Smooth muscle cell (in vitro differentiated cells): ENCODE data around the gene GARIN5A. TPM values are rescaled to one million over a fixed set of nuclear protein-coding genes. Genes with fewer than 3 reads are reported as not detected.
"Not testable (repeated sequence)": the region's sequence is repeated elsewhere in the genome, so short reads cannot be mapped to it uniquely, and the experiment has no call there.

Experiments
- DNase-seq: peaks from one replicate; lab custom pipeline; 2025; ENCODE audit not compliant: unreplicated experiment; lab: John Stamatoyannopoulos, UW
- H2AFZ ChIP-seq: fragments of 200-600 bp; sonication (generic); 2 replicates; pipeline ENCODE4 v1.6.0; 2016; ENCODE audit warnings: antibody characterized with exemption, low read depth, mild to moderate bottlenecking
- H3F3A ChIP-seq: fragments of 200-600 bp; sonication (generic); 2 replicates; pipeline ENCODE4 v1.6.0; 2017; ENCODE audit warnings: antibody characterized with exemption, low read depth
- H3K27ac ChIP-seq: fragments of 200-600 bp; sonication (generic); 2 replicates; pipeline ENCODE4 v1.5.1; 2016; ENCODE audit warnings: low read depth, mild to moderate bottlenecking
- H3K27me3 ChIP-seq: fragments of 200-600 bp; sonication (generic); 2 replicates; pipeline ENCODE4 v1.6.1; 2016; ENCODE audit warnings: low read depth, mild to moderate bottlenecking
- H3K36me3 ChIP-seq: fragments of 200-600 bp; sonication (generic); 2 replicates; pipeline ENCODE4 v1.5.1; 2016; ENCODE audit warnings: low read depth
- H3K4me1 ChIP-seq: fragments of 200-600 bp; sonication (generic); 2 replicates; pipeline ENCODE4 v1.5.1; 2016; ENCODE audit warnings: low read depth
- H3K4me2 ChIP-seq: fragments of 200-600 bp; sonication (generic); 2 replicates; pipeline ENCODE4 v1.6.0; 2016; ENCODE audit warnings: mild to moderate bottlenecking
- H3K4me3 ChIP-seq: fragments of 200-600 bp; sonication (generic); 2 replicates; pipeline ENCODE4 v1.5.1; 2016; ENCODE audit warnings: mild to moderate bottlenecking
- H3K79me2 ChIP-seq: fragments of 200-600 bp; sonication (generic); 2 replicates; pipeline ENCODE4 v1.6.0; 2016; ENCODE audit warnings: low read depth, mild to moderate bottlenecking
- H3K9ac ChIP-seq: fragments of 200-600 bp; sonication (generic); 2 replicates; pipeline ENCODE4 v1.6.0; 2016; ENCODE audit warnings: low read depth
- H3K9me3 ChIP-seq: fragments of 200-600 bp; sonication (generic); replicated peaks from 2 replicates; pipeline ENCODE4 v1.5.1; 2016; ENCODE audit warnings: low read depth
- H4K20me1 ChIP-seq: fragments of 200-600 bp; sonication (generic); 2 replicates; pipeline ENCODE4 v1.6.0; 2016; ENCODE audit warnings: low read depth
- WGBS: methylation state at CpG from one replicate; pipeline ENCODE4 v1.1.7; 2016; ENCODE audit warnings: low lambda C conversion rate; 5-methylcytosine and 5-hydroxymethylcytosine counted together
- polyA plus RNA-seq: library from polyadenylated mRNA; unstranded; fragments of >200 nt; fragmentation: Nextera tagmentation; extraction: Ambion mirVana; gene quantifications from 2 replicates; pipeline ENCODE4 v1.2.1, GENCODE V29; 2016
- total RNA-seq: library from RNA; depleted of rRNA; stranded (reverse); fragments of >200 nt; gene quantifications from 2 replicates; pipeline ENCODE4 v1.2.3, GENCODE V29; 2014
- TF ChIP-seq, protein P1 (sequence below): fragments of 200-600 bp; sonication (generic); IDR thresholded peaks from 2 replicates; pipeline ENCODE4 v1.5.1; 2017; ENCODE audit warnings: borderline replicate concordance, mild to moderate bottlenecking, antibody characterized with exemption; ENCODE audit not compliant: insufficient read depth, poor library complexity, severe bottlenecking

Gene GARIN5A
- total and polyA plus RNA-seq, 2 experiments from 2014 or later, result 1.7 to 2.1 TPM

DNA sequence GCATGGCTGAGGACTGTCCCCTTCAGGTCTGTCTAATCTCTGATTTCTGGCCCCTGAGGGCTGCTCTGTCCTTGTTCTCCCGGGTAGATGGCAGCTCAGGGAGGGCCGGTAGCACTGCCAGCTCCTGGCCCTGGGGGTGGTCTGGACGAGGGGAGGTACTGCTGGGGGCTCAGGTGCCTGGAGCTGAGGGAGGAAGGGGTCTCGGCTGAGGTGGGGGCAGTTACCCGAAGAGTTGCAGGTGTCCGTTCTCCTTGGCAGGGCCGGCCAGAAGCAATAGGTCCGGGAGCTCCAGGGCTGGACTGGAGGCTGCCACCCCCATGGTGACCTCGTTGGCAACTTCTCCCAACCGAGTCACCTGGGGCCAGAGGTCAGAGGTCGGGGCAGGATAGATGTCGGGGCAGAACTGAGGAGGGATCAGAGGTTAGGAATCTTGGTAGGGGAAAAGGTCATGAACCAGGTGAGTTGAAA is 1.5 kb downstream of the GARIN5A start:
- Histone ChIP-seq H3K4me2 (no peak overlapping the region), H3K27ac (no peak overlapping the region), H3K4me1 (peaks cover 7% of the 10 kb centered on the region), H4K20me1 (peaks cover 24% of the 10 kb centered on the region), H3K79me2 (peaks cover 16% of the 10 kb centered on the region), H2AFZ (no peak overlapping the region), H3K9ac (no peak overlapping the region), H3K36me3 (no peaks in the 10 kb centered on the region), H3K4me3 (no peak overlapping the region), H3F3A (peaks cover 6% of the 10 kb centered on the region), H3K9me3 (no peaks in the 10 kb centered on the region), H3K27me3 (no peaks in the 10 kb centered on the region)
- no peak for DNase-seq
- TF ChIP-seq, protein P1, sequence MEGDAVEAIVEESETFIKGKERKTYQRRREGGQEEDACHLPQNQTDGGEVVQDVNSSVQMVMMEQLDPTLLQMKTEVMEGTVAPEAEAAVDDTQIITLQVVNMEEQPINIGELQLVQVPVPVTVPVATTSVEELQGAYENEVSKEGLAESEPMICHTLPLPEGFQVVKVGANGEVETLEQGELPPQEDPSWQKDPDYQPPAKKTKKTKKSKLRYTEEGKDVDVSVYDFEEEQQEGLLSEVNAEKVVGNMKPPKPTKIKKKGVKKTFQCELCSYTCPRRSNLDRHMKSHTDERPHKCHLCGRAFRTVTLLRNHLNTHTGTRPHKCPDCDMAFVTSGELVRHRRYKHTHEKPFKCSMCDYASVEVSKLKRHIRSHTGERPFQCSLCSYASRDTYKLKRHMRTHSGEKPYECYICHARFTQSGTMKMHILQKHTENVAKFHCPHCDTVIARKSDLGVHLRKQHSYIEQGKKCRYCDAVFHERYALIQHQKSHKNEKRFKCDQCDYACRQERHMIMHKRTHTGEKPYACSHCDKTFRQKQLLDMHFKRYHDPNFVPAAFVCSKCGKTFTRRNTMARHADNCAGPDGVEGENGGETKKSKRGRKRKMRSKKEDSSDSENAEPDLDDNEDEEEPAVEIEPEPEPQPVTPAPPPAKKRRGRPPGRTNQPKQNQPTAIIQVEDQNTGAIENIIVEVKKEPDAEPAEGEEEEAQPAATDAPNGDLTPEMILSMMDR, result no peak
- WGBS, result 88% methylated on average over 12 of the region's 12 CpGs

DNA sequence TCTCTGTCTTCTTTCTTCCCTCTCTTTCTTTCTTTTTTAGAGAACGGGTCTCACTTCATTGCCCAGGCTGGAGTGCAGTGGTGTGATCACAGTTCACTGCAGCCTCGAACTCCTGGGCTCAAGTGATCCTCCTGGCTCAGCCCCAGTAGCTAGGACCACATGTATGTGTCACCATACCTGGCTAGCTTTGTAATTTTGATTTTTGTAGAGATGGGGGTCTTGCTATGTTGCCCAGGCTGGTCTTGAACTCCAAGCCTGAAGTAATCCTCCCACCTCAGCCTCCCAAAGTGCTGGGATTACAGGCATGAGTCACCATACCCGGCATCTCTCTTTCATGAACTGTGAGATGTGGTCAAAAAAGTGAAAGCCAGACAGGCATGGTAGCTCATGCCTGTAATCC is 3.3 kb downstream of the GARIN5A start:
- H3K9me3 ChIP-seq, DNase-seq, H3F3A ChIP-seq, H3K9ac ChIP-seq, H3K4me1 ChIP-seq, H2AFZ ChIP-seq, H3K4me3 ChIP-seq, H3K4me2 ChIP-seq, H3K27ac ChIP-seq, H3K36me3 ChIP-seq, H3K27me3 ChIP-seq: not testable (repeated sequence)
- H3K79me2 ChIP-seq, result peaks cover 13% of the 10 kb centered on the region
- 69% methylated on average over 3 of the region's 3 CpGs for WGBS
- H4K20me1 ChIP-seq, result peaks cover 14% of the 10 kb centered on the region

DNA sequence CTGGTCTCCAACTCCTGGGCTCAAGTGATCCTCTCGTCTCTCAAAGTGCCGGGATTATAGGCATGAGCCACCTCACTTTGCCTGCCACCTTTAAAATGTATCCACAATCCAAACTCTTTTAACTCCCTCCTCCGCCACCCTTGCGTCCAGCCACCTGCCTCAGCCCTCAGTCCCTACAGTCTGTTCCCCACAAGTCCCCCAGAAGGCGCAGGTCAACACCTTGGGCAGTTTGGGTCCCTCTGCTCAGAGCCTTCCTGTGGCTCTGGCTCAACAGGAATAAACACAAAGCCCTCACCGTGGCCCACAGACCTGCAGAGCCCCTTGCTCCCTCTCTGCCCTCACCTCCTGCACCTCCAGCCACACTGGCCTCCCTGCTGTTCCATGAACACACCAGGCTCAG is 7.8 kb downstream of the GARIN5A start:
- no peak for DNase-seq
- Histone ChIP-seq H3K4me1 (no peaks in the 10 kb centered on the region), H3K27ac (no peak overlapping the region), H3K4me2 (no peak overlapping the region), H3K36me3 (no peaks in the 10 kb centered on the region), H3K79me2 (no peaks in the 10 kb centered on the region), H3K27me3 (no peaks in the 10 kb centered on the region), H3K9ac (no peak overlapping the region), H3F3A (no peaks in the 10 kb centered on the region), H3K9me3 (no peaks in the 10 kb centered on the region), H3K4me3 (no peak overlapping the region), H2AFZ (no peak overlapping the region), H4K20me1 (no peaks in the 10 kb centered on the region)
- TF ChIP-seq, protein P1, result no peak
- 88% methylated on average over 6 of the region's 6 CpGs for WGBS

DNA sequence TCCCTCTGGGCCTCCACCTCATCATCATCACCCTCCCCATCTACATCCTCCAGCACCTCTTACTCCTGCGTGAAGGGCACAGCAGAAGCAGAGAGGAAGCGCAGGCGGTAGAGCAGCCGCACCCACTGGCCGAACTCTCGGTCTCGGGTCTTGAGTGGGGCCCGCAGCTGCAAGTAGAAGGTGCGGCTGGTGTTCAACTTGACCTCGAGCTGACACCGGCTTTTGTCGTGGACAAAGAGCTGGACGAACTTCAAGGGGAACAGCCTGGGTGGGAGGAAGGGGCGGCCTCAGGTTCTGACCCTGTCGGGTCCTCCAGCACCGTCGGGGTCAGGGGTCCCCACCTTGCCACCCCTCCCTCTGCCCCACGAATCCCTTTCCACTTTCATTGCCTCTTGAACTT is 9.1 kb downstream of the GARIN5A start:
- Histone ChIP-seq H3K4me2 (no peak overlapping the region), H2AFZ (no peak overlapping the region), H3K4me1 (no peaks in the 10 kb centered on the region), H3K9me3 (no peaks in the 10 kb centered on the region), H3K27ac (no peak overlapping the region), H3K36me3 (no peaks in the 10 kb centered on the region), H3F3A (no peaks in the 10 kb centered on the region), H3K9ac (no peak overlapping the region), H3K4me3 (no peak overlapping the region), H3K27me3 (no peaks in the 10 kb centered on the region), H3K79me2 (no peaks in the 10 kb centered on the region), H4K20me1 (no peaks in the 10 kb centered on the region)
- WGBS, result 94% methylated on average over 17 of the region's 18 CpGs
- TF ChIP-seq, protein P1, result no peak
- no peak for DNase-seq
